Caco-2 (cell line): Measurements from ENCODE around the gene C1QBP. TPM values are rescaled to one million over a fixed set of nuclear protein-coding genes. Genes with fewer than 3 reads are reported as not detected.
A peak's percentile ranks its signal among the peaks of the same experiment; 100 is the strongest.
"Not testable (repeated sequence)": the region's sequence is repeated elsewhere in the genome, so short reads cannot be mapped to it uniquely, and the experiment has no call there.

Experiments
- BruUV-seq: library from RNA; stranded (reverse); fragments of 400-500 nt; replicated peaks from 2 replicates; lab custom pipeline; 2021; lab: Mats Ljungman, UMichigan
- CTCF ChIA-PET: fragments of 300-600 bp; sonication (Branson Sonifier 250); formaldehyde crosslinking; loops from one replicate; lab custom pipeline; 2022; ENCODE audit warnings: antibody characterized with exemption; lab: Charles Lee
- POLR2A ChIA-PET: fragments of 300-600 bp; sonication (Branson Sonifier 250); formaldehyde crosslinking; loops from one replicate; lab custom pipeline; 2022; ENCODE audit warnings: antibody characterized with exemption; lab: Charles Lee
- DNase-seq, 2 experiments: peaks; one replicate each; pipeline versions ENCODE4 v3.0.0 to v3.0.0-alpha.2; 2020 to 2022
- H3K27me3 ChIP-seq: replicated peaks from 2 replicates; pipeline ENCODE4 v1.6.0; 2011; ENCODE audit warnings: low read length; ENCODE audit not compliant: control insufficient read depth, insufficient read depth
- H3K36me3 ChIP-seq: 2 replicates; pipeline ENCODE4 v1.5.1; 2011; ENCODE audit warnings: low read length; ENCODE audit not compliant: control insufficient read depth, insufficient read depth
- H3K4me1 ChIP-seq: fragments of 250-450 bp; sonication (Bioruptor Pico); 2 replicates; pipeline ENCODE4 v1.5.1; 2020; ENCODE audit warnings: mild to moderate bottlenecking
- H3K4me3 ChIP-seq: 2 replicates; pipeline ENCODE4 v1.5.1; 2011; ENCODE audit warnings: low read depth, mild to moderate bottlenecking, control low read depth, low read length
- H3K9me3 ChIP-seq: fragments of 250-450 bp; sonication (Bioruptor Pico); 2 replicates; pipeline ENCODE4 v1.5.1; 2020; ENCODE audit warnings: mild to moderate bottlenecking, moderate library complexity
- H3K27ac Mint-ChIP-seq: one replicate; pipeline ENCODE4 v1.8.0; 2022; ENCODE audit warnings: mixed read lengths; ENCODE audit not compliant: unreplicated experiment
- H3K27me3 Mint-ChIP-seq: one replicate; pipeline ENCODE4 v1.8.0; 2022; ENCODE audit warnings: mixed read lengths; ENCODE audit not compliant: insufficient read depth, unreplicated experiment
- H3K36me3 Mint-ChIP-seq: one replicate; pipeline ENCODE4 v1.8.0; 2022; ENCODE audit warnings: mild to moderate bottlenecking, mixed read lengths; ENCODE audit not compliant: insufficient read depth, unreplicated experiment
- H3K4me1 Mint-ChIP-seq: one replicate; pipeline ENCODE4 v1.8.0; 2022; ENCODE audit warnings: low read depth, mixed read lengths; ENCODE audit not compliant: unreplicated experiment
- H3K4me3 Mint-ChIP-seq: one replicate; pipeline ENCODE4 v1.8.0; 2022; ENCODE audit warnings: mild to moderate bottlenecking, moderate library complexity, mixed read lengths; ENCODE audit not compliant: unreplicated experiment
- H3K9me3 Mint-ChIP-seq: one replicate; pipeline ENCODE4 v1.8.0; 2022; ENCODE audit warnings: mixed read lengths; ENCODE audit not compliant: unreplicated experiment
- intact Hi-C: fragments of 100-400 bp; cut with micrococcal nuclease; formaldehyde crosslinking; loops from one replicate; pipeline ENCODE4 v1.10.0; 2022; ENCODE audit not compliant: unreplicated experiment
- total RNA-seq: library from RNA; stranded (reverse); gene quantifications from 2 replicates; pipeline ENCODE4 v1.2.3, GENCODE V29; 2022
- TF ChIP-seq, protein P1 (sequence below), 2 experiments: fragments of 200-600 bp in 1 of 2; IDR thresholded peaks; 1 replicate in 1 of 2; 2 replicates in 1 of 2; pipeline versions ENCODE4 v1.5.1 to v1.8.0; 2011 to 2022; ENCODE audit warnings: antibody characterized with exemption in 1 of 2, control low read depth in 1 of 2, inconsistent platforms in 1 of 2, low read depth in 1 of 2, low read length in 1 of 2, mild to moderate bottlenecking in 1 of 2, moderate library complexity in 1 of 2; ENCODE audit not compliant: insufficient read depth in 1 of 2, severe bottlenecking in 1 of 2, unreplicated experiment in 1 of 2

The C1QBP gene
- total RNA-seq, 1 experiment from 2014 or later: 129 TPM

DNA sequence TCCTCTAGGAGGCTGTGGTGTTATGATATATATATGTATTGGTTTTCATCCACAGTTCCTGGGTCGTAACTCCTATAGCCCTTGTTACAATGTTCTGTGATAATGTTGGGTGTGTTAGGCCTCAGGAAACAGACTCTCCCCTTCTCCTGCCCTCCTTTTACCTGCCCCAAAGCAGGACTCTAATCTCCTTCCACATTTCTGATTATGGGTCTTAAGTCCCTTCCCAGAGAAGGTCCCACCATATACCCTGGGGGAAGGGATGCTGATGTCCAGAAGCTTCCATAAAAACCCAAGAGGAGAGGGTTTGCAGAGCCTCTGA lies 450 bp upstream of the C1QBP start:
- intact Hi-C loops: loop anchor here (1.0 kb wide), 1 partner anchor 19 kb away; the partner anchor contains the start of gene RPAIN
- no peak for DNase-seq
- Mint-ChIP-seq H3K27me3 (no peaks in the 10 kb centered on the region), H3K4me3 (peak overlapping the region; percentile 73), H3K27ac (peak overlapping the region; percentile 81), H3K36me3 (peaks cover 33% of the 10 kb centered on the region), H3K4me1 (no peaks in the 10 kb centered on the region), H3K9me3 (no peaks in the 10 kb centered on the region)
- Histone ChIP-seq H3K27me3 (no peaks in the 10 kb centered on the region), H3K4me1 (no peaks in the 10 kb centered on the region), H3K36me3 (0 out of 2 replicates have a peak, but pooled peaks cover 1% of the 10 kb centered on the region), H3K9me3 (no peaks in the 10 kb centered on the region), H3K4me3 (no peak overlapping the region; the same call in 1 of the 2 replicates)
- TF ChIP-seq, protein P1, sequence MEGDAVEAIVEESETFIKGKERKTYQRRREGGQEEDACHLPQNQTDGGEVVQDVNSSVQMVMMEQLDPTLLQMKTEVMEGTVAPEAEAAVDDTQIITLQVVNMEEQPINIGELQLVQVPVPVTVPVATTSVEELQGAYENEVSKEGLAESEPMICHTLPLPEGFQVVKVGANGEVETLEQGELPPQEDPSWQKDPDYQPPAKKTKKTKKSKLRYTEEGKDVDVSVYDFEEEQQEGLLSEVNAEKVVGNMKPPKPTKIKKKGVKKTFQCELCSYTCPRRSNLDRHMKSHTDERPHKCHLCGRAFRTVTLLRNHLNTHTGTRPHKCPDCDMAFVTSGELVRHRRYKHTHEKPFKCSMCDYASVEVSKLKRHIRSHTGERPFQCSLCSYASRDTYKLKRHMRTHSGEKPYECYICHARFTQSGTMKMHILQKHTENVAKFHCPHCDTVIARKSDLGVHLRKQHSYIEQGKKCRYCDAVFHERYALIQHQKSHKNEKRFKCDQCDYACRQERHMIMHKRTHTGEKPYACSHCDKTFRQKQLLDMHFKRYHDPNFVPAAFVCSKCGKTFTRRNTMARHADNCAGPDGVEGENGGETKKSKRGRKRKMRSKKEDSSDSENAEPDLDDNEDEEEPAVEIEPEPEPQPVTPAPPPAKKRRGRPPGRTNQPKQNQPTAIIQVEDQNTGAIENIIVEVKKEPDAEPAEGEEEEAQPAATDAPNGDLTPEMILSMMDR (IDR thresholded peaks at IDR 0.05; ENCODE audit: insufficient read depth in 1 of 2, low read depth in 1 of 2, low read length in 1 of 2, severe bottlenecking in 1 of 2, unreplicated experiment in 1 of 2): no peak
- no TSS peak for BruUV-seq
- POLR2A ChIA-PET: interaction anchor here (1.2 kb wide), 1 partner anchor 20 kb away, joined by 4 read pairs; the partner anchor contains the start of genes NUP88 and RPAIN
- CTCF ChIA-PET: interaction anchor here (0.6 to 1.4 kb wide), 6 partner anchors 15 to 994 kb away, joined by 3 to 10 read pairs (median 4); partner anchors contain the start of genes DERL2, DHX33, MIS12 and NUP88

DNA sequence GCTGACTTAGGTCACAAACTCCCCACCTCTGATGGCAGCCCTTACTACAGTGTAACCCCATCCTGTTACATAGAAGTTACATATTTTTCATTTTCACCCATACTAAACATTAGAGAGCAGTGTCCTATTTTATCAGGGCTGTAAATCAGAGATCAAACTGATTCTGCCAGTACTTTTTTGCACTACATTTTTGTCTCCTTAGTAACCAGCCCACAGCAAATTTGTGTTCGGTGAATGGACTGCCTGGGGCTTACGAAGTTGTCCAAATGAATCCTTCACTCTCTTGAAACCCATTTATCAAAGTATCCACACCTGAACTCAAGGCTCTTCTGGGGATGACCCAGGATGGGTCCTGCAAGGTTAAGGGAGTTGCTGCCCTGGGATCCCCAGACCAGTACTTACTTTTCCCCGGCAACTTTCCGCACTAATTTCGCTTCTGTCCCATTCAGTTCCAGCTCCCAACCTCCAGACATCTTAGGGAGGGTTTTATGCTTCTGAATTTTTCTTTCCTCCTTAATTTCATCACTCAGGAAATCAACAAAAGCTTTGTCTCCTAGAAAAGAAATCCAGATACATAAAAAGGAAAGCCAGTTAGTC lies 1.1 kb downstream of the C1QBP start:
- H3K27ac Mint-ChIP-seq: no peak overlapping the region
- intact Hi-C loops: no loop called here
- no peak for DNase-seq
- Histone ChIP-seq H3K27me3 (no peaks in the 10 kb centered on the region), H3K4me1 (no peaks in the 10 kb centered on the region), H3K9me3 (no peaks in the 10 kb centered on the region), H3K36me3 (0 out of 2 replicates have a peak, but pooled peaks cover 1% of the 10 kb centered on the region), H3K4me3 (peak overlapping the region; percentile 63)
- no peaks in the 10 kb centered on the region for H3K9me3 Mint-ChIP-seq
- BruUV-seq: no TSS peak
- H3K4me3 Mint-ChIP-seq: peak overlapping the region; percentile 73
- ChIA-PET CTCF (no interaction called here), POLR2A (no interaction called here)
- H3K4me1 Mint-ChIP-seq: no peaks in the 10 kb centered on the region
- TF ChIP-seq, protein P1 (IDR thresholded peaks at IDR 0.05; ENCODE audit: insufficient read depth in 1 of 2, low read depth in 1 of 2, low read length in 1 of 2, severe bottlenecking in 1 of 2, unreplicated experiment in 1 of 2): no peak
- peaks cover 40% of the 10 kb centered on the region for H3K36me3 Mint-ChIP-seq
- H3K27me3 Mint-ChIP-seq: no peaks in the 10 kb centered on the region

DNA sequence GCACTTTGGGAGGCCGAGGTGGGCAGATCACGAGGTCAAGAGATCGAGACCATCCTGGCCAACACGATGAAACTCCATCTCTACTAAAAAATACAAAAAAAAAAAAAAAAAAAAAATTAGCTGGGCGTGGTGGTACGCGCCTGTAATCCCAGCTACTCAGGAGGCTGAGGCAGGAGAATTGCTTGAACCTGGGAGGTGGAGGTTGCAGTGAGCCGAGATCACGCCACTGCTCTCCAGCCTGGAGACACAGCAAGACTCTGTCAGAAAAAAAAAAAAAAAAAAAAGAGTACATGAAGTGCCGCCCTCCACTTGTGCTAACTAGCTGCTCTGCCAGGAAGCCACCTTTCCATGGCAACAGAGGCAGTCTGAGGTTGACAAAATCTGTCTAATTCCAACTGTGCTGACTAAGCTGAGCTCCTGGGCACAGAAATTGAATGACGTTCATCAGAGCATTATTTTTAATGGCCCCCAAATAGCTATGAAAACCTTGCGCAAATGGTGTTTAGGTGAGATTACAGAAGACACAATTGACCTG lies 3.1 kb downstream of the C1QBP start:
- H3K36me3 ChIP-seq, H3K4me3 ChIP-seq, H3K27ac Mint-ChIP-seq, H3K27me3 ChIP-seq, H3K27me3 Mint-ChIP-seq, H3K9me3 Mint-ChIP-seq, H3K4me1 Mint-ChIP-seq, POLR2A ChIA-PET, CTCF ChIA-PET, intact Hi-C loops, H3K4me3 Mint-ChIP-seq, H3K9me3 ChIP-seq, DNase-seq, BruUV-seq, H3K4me1 ChIP-seq: not testable (repeated sequence)
- H3K36me3 Mint-ChIP-seq: peaks cover 55% of the 10 kb centered on the region
